Germinal center (tissue), 1 donor: ENCODE results near the gene POLR2J.
"Not testable (repeated sequence)": the region's sequence is repeated elsewhere in the genome, so short reads cannot be mapped to it uniquely, and the experiment has no call there.

ENCODE experiments used
- DNase-seq: peaks from one replicate; pipeline ENCODE4 v3.0.0; 2012; ENCODE audit warnings: mixed read lengths, low spot score

Gene POLR2J

GRCh38 chr7:102478314-102479208, at the start of gene POLR2J:
Gene POLR2J, minus strand, starts transcription at chr7:102478922. Its CDS starts 62 bp downstream, at chr7:102478860.
- DNase-seq: not testable (repeated sequence)

GRCh38 chr7:102527822-102528793, 49.4 kb upstream of the POLR2J start:
- not testable (repeated sequence) for DNase-seq

GRCh38 chr7:102527182-102527581, 48.5 kb upstream of the POLR2J start:
- not testable (repeated sequence) for DNase-seq

- not testable (repeated sequence) for DNase-seq
Measured at GRCh38 chr7:102524803-102525202, 46.1 kb upstream of the POLR2J start.

- DNase-seq: not testable (repeated sequence)
Measured at GRCh38 chr7:102520797-102521196, 42.1 kb upstream of the POLR2J start.

GRCh38 chr7:102517550-102518147, 38.9 kb upstream of the POLR2J start, which contains the start of gene RASA4B:
Gene RASA4B, minus strand, starts transcription at chr7:102517777. Its CDS starts 67 bp downstream, at chr7:102517710.
- DNase-seq: not testable (repeated sequence)

GRCh38 chr7:102516951-102517350, 38.2 kb upstream of the POLR2J start:
- DNase-seq: not testable (repeated sequence)

- not testable (repeated sequence) for DNase-seq
Measured at GRCh38 chr7:102515889-102516288, 37.2 kb upstream of the POLR2J start.

- not testable (repeated sequence) for DNase-seq
Measured at GRCh38 chr7:102514881-102515721, 36.4 kb upstream of the POLR2J start.

GRCh38 chr7:102512642-102513221, 34.0 kb upstream of the POLR2J start:
- not testable (repeated sequence) for DNase-seq

- DNase-seq: not testable (repeated sequence)
Measured at GRCh38 chr7:102511860-102512522, 33.3 kb upstream of the POLR2J start.

GRCh38 chr7:102510575-102510974, 31.9 kb upstream of the POLR2J start:
- DNase-seq: not testable (repeated sequence)

GRCh38 chr7:102507410-102508088, 28.8 kb upstream of the POLR2J start:
- DNase-seq: not testable (repeated sequence)

- DNase-seq: not testable (repeated sequence)
Measured at GRCh38 chr7:102505298-102506185, 26.8 kb upstream of the POLR2J start.

GRCh38 chr7:102503141-102503540, 24.4 kb upstream of the POLR2J start:
- DNase-seq: not testable (repeated sequence)

GRCh38 chr7:102498321-102498720, 19.6 kb upstream of the POLR2J start:
- not testable (repeated sequence) for DNase-seq

GRCh38 chr7:102497308-102497707, 18.6 kb upstream of the POLR2J start:
- DNase-seq: not testable (repeated sequence)

- DNase-seq: not testable (repeated sequence)
Measured at GRCh38 chr7:102496861-102497260, 18.1 kb upstream of the POLR2J start.
